ENCODE measurements around the gene EGFL8.
"Not testable (repeated sequence)": the region's sequence is repeated elsewhere in the genome, so short reads cannot be mapped to it uniquely, and the experiment has no call there.

The EGFL8 gene

DNA sequence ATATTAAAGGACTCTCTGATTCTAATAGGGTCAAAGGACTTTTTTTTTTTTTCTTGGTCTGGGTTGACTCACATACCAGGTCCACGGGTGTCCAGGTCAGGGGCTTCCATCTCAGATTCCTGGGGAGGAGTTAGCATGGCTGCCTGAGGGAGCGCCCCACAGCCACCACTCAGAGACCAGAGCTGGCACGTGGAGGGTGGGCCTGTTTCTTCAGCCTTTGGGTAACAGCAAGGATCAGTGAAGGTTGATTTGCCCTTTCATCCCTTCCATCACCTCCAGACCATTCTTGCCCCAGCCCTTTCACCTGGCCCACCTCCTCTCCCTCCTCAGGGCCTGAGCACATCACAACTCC, 33.9 kb downstream of the EGFL8 start:
- no peak for DNase-seq

DNA sequence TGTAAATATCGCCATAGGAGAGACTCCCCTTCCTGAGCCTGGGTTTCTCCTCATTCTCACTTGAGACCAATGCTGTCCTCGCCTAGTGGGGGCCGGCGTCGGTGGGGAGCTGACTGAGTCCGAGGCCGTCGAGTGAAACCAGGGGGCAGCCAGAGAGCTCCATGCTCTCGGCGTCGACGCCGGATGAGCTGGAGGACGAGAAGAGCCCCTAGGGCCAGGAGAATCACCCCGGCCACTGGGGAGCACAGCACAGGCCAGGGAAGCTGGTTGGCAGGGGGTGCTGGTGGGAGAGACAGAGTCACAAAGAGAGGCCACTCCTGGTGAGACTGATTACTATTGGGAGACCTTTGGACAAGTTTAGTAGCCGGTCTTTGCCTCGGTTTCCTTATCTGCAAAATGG, 34.5 kb downstream of the EGFL8 start:
- no peak for DNase-seq

DNA sequence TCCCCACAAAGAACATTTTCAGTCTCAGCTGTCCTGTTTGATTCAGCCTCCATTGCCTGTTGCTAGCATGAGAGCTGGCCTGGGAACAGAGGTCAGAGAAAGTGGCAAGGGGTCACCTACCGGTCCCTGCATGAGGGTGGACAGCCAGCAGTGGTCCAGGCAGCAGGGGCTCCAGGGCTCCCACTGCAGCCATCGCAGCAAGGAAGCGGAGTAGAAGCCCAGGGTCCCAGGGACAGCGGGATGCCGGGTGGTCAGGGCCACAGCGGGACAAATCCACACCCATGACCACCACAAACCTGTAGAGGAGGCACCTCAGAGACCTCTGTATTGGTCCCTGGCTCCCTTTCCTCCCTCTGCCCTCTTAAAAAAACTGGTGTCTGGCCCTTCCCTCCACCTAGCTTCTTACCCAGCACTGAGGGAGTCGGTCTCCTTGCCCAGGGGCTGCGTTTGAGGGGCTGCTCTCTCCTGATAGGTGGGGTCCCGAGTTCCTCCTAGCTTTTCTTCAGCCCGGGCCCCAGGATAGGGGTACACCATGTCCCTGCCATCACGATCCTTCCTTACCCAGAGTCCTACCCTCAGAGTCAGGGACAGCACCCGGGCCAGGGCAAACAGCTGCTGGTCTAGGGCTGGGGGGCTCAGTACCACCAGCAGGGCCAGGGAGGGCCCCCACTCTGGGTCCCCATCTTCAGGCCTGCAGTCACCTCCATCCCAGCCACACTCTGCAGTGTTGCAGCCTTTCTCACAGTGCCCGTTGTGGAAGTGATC, 36.5 kb downstream of the EGFL8 start:
- DNase-seq = no peak

- no peak for DNase-seq
These were observed 37.8 kb downstream of the EGFL8 start for GRCh38 chr6:32202186-32202585.

- DNase-seq = no peak
These were observed 39.3 kb downstream of the EGFL8 start for GRCh38 chr6:32203426-32204267.

DNA sequence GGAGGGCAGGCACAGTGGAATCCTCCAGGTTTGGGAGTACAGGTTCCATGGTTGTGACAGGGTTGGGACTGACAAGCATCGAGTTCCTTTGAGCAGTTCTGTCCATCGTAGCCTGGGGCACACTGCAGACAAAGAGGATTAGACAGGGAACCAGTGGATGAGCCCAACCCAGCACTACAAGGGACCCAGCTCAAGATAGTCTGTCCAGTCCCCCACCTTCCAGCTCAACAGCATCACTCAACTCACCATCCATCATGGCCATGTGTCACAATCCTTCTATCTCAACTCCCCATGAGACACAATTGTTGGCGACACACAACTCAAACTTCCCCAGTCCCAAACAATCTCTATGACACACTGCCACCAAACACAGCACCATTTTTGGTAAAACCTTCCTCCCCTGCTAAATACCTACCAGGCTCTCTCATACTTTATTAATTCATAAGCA, 39.9 kb downstream of the EGFL8 start:
- no peak for DNase-seq

DNA sequence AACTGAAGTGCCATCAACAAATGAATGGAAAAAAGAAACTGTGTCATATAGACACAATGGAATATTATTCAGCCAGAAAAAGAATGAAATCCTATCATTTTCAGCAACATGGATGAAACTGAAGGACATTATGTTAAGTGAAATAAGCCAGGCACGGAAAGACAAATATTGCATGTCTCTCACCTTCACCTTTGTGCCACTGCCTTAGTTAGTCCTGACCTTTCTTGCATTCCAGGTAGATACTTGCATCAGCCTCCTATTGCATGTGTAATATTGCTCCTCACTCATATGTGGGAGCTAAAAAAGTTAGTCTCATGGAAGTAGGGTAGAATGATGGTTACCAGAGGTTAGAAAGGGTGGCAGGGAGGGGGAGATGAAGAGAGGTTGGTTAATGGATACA, 44.6 kb downstream of the EGFL8 start:
- no peak for DNase-seq

GRCh38 chr6:32210191-32210601, 45.8 kb downstream of the EGFL8 start:
- no peak for DNase-seq

DNA sequence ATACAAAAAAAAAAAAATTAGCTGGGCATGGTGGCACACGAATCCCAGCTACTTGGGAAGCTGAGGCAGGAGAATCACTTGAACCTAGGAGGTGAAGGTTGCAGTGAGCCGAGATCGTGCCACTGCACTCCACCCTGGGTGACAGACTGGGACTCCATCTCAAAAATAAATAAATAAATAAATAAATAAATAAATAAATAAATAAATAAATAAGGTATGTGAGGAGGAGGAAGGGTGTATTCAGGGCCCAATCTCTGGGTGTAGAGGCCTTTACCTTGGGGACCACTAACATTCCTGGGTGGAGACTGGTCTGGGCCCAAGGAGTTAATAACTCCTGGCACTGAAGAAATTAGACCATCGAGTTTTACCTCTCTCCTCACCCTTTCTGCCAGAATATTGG, 47.0 kb downstream of the EGFL8 start:
- not testable (repeated sequence) for DNase-seq

GRCh38 chr6:32212076-32212760, 47.8 kb downstream of the EGFL8 start:
- DNase-seq = no peak

DNA sequence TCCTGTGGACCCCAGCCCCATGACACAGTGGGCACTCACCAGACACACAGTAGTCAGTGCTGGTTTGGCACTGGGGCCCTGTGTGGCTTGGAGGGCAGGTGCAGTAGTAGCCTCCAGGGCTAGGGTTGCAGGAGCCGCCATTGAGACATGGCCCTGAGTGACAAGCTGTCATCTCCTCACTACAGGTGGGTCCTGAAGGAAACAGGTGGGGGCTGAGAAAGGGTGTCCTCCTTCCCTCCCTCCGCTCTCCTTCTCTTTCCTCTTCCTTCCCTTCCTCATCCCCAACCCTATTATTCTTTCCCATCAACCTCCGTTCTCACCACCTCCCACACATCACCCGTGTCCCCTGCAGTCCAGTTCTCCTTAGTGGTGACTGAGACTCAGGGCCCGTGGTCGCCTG, 49.3 kb downstream of the EGFL8 start:
- DNase-seq = no peak

DNA sequence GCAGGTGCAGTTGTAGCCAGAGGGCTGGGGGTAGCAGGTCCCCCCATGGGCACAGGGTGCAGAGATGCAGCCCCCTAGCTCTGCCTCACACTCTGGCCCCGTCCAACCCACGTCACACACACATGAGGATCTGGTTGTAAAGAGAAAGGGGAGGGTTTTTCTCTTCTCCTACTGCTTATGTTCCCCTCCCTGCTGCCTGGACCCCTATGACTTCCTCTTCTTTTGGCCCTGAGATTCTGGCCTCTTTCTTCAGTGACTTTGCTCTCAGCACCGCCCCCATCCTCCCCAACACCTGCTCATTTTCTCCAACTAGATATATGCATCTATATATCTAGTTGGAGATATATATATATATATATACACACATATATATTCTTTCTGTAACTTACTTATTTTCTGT, 49.7 kb downstream of the EGFL8 start:
- no peak for DNase-seq

GRCh38 chr6:32215617-32216016, 51.2 kb downstream of the EGFL8 start:
- DNase-seq = no peak

GRCh38 chr6:32216285-32216684, 51.9 kb downstream of the EGFL8 start:
- no peak for DNase-seq

DNA sequence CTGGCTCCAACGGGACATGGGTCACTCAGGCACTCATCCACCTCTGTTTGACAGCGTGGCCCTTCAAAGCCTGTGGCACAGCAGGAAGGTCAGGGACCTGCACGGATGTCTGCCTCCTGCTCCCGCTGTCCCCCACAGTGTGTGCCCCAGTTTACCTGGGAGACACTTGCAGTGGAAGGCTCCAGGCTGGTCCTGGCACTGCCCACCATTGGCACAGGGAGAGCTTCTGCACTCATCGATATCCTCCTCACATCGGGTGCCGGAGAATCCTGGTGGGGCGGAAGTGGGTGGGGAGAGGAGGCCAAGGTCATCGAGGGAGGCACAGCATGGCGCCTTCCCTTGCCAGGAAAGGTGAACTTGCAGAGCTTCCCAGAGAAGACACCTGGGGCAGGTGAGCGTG, 52.6 kb downstream of the EGFL8 start:
- no peak for DNase-seq

Measured in stimulated activated CD4-positive, alpha-beta T cell treated with anti-CD3 and anti-CD28 coated beads, Interleukin-12 subunit alpha, Interleukin-12 subunit beta, amount 100 ng/mL, for 4 hours (primary cell).